Fibroblast of skin of left quadriceps (primary cell): ENCODE data around the gene MAPK10.
A peak's percentile ranks its signal among the peaks of the same experiment; 100 is the strongest.

Experiments
- DNase-seq, 2 experiments: peaks; one replicate each; pipeline ENCODE4 v3.0.0-alpha.2; 2013; ENCODE audit warnings: low read depth in 2 of 2

The MAPK10 gene

DNA sequence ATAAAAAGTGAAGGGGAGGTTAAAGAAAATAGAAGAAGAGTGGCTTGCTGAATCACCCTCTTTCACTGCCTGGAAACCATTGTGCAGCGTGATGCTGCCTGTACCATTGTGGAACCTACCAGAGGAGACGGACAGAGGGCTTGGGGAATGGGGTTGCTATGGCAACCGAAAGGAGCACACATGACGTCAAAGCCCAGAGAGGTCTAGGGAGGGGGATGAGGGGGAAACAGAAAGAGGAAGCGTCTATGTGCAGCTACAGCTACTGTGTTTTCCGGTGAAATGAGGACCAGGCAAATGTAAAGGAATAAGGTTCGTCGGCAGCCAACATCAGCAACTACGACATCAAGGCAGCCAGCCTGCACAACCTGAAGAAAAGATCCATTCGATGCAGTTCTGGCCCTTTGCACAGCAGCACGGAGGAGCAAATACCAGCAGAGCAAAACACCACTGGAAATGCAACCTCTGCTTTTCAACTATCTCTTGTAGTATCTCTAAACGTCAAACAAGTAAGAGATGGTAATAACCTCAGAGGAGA is at the start of gene MAPK10:
Gene MAPK10, minus strand, starts transcription at position 110 of the 535 bp plus-strand sequence.
- peak; percentile 69 to 74 for DNase-seq

DNA sequence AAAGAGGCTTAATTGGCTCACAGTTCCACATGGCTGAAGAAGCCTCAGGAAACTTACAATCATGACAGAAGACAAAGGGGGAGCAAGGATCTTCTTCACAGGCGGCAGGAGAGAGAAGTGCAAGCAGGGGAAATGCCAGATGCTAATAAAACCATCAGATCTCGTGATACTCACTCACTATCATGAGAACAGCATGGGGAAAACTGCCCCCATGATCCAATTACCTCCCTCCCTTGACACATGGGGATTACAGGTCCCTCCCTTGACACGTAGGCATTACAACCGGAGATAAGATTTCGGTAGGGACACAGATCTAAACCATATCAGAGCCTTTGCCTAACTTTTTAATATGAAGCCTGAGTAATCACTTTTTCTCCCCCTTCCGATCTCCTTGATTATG is 43.7 kb upstream of the MAPK10 start:
- DNase-seq = no peak

DNA sequence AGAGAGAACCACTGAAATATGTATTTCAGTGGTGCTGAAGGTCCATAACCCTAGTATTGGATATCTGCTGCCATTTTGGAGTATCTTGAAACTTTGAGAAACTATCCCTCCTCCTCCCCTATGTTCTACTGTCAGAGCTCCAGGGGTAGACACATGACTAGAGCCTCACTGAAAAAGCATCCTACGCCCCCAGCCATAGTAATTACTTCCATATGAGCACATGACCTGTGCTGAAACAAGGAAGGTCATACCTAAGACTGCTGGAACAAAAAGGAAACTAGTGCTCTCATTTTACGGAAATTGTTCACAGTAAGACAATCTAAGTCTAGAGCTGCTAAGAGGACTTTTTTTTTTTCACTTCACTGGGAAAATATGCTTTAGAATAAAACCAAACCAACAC is 42.0 kb upstream of the MAPK10 start:
- DNase-seq = peak in 1 of 2 experiments; percentile 7

DNA sequence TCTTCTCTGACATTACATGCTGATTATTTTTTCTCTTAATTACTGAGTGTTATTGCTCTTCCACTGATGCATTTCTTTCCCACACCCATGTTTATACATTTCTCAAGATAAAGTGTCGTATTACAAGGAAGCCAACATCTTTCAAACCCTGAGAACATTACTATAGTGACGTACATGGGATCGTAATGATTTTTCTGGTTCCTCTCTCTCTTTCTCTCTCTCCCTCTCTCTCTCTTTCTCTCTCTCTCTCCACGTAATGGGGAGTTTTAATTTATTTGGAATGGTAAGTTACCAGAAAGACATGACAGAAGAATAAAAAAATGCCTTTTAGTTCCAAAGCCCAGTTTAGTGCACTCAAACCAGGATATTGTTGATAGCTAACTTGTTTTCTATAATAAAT is 40.4 kb upstream of the MAPK10 start:
- no peak for DNase-seq

DNA sequence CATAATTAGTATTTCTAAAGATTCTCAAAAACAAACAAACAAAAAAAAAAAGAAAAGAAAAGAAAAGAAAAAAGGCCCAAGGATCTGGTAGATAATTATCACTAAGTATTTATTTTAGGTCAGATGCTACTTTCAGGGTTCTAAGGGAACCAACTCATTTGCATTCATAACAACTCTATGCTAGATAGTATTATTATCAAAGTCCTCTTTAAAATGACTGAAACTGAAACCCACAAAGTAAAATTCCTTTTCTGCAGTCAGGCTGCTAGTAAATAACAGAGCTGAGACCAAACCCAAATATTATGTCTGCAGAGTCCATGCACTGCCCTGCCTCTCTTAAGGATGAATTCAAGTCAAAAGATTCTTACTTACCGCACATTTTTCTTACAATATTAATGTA is 38.3 kb upstream of the MAPK10 start:
- DNase-seq = no peak

DNA sequence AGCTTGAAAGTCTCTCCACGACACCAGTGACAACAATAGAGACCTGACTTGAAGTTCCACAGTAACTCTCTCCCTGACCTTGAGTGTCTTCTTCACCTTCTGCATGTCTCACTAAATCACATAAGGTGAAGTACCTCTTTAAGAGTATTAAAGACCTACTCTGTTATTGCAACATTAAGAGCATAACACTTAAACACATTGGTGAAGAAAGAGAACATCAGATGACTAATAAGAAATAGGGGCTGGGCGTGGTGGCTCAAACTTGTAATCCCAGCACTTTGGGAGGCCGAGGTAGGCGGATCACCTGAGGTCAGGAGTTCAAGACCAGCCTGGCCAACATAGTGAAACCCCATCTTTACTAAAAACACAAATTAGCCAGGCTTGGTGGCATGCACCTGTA is 33.9 kb upstream of the MAPK10 start:
- no peak for DNase-seq

DNA sequence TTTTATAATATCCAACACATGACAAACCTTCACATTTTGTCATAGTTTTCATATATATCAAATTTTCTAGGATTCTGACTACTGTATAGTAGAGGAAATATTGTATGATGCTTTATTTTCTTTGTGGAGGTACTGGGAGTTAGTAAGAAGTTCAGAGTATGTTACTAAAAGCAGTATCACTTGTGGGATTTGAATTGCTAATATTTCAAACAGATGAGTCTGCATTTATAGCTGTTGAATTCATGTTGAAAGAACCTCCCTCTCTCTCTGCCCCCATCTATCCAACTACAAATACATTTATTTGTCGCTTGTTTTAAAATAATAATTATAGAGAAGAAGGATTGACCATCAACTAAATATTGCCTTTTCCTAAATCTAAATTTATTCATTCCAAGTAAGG is 29.8 kb upstream of the MAPK10 start:
- no peak for DNase-seq

DNA sequence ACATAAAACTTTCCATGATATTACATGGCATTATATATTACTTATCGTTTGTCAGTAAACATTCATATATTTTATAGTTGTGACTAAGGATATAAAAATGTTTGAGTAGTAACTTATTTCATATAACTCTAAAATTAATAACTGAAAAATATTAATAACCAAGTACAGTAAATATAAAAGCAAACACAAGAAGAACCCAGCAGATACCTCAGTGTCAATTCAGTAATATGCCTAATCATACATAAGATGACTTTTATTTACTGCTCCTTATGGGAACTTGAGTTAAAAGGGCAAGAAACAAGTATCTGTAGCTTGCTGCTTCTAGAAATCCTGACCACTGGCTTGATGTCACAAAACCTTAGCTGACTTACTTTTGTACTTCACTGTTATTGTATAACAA is 28.4 kb upstream of the MAPK10 start:
- no peak for DNase-seq

DNA sequence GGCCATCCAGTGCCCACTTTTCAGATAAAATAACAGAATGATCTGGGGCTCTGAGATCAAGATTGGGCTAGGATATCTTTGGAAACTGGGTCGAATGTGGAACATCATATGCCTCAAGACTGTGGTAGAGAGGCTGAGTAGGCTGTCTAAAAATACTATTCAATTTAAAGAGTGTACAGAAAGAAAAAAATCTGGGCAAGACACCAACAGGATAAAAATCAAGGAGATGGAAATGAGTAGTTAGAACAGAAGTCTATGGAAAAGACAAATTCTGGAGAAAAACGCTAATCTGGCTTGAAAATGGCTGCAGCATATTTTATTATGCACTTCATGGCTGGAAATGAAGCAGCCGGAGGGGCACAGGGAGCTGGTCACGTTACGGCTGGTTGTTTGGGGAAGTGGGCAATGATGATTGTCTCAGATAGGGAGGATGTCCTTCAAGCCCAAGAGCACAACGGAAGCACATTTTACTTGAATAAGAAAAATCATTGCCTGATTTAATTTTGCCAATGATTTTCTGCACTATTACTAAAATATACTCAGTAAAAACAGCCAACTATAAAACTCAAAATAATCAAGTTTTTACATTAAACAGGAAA is 27.1 kb upstream of the MAPK10 start:
- no peak for DNase-seq

DNA sequence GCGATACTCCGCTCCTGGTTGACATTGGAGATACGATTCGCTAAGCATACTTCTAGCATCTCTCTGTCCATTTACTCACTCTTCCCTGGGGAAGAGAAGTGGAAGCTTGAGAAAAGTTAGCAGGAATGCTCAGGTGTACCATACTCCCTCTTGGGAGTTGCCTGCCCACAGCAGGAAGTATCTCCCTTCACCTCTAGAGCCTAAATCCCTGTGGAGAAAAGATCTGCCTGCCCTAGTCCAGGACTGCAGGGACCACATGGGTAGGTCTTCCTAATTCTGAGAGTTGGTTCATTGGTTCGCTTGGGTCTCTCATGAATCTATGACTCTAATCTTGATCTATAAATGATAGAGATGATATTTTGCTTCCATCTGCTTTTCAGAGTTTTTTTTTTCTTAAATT is 26.3 kb upstream of the MAPK10 start:
- no peak for DNase-seq

DNA sequence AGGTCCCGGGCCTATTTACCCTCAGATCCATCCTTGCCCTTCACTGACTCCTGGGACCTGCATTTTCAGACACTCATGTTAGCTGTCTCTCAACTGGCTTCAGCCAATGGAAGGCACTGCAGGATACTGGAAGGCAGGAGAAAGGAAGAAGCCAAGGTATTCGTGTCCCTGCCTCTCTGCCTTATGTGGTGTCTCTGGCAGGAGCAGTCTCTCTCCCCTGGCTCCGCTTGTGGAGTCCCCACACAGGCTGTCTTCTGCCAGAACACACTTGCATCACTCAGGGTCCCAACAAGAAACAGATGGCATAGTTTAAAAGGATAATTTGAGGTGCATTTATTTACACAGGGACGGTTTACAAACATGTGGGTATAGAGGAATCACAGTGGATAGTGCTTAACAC is 21.6 kb upstream of the MAPK10 start:
- no peak for DNase-seq

DNA sequence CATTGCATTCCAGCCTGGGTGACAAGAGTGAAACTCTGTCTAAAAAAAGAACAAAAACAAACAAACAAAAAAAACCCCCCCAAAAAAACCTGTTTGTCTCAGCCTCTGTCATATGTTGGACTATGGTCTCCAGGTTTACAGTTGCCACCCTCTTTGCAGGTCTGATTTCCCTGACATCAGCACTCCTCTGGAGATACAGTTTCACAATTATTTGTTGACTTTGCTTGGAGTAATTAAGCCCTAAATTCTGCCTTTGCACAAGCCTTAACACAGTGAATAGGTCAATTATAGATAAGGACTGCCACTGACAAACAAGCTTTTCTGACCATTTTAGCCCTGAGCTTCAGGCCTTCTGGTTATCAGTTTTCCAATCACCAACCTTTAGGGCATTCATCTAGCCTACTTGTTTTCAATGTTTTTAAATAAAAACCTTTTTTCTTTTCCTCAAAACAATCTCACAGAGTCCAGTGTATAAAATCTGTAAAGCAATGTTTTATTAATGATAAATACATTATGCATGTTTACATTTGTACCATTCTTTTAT is 20.4 kb upstream of the MAPK10 start:
- no peak for DNase-seq

DNA sequence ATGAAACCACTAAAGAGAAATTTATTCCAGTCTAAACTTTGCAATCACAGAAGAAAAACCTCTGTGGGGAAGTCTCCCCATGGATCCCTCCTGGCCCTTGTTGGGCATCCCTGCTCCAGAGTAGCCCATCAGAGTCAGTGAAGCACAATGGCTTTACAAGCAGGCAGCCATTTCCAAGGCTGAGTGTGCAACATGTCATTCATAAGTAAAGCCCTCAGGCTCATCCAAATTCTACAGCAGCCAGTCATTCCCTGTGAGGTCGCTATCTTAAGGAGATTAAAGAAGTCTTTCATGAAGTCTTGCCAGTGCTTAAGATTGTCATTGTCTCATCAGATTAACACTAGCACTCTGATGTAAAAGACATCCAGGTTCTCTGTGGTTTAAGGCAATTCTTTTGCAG is 17.0 kb upstream of the MAPK10 start:
- no peak for DNase-seq

DNA sequence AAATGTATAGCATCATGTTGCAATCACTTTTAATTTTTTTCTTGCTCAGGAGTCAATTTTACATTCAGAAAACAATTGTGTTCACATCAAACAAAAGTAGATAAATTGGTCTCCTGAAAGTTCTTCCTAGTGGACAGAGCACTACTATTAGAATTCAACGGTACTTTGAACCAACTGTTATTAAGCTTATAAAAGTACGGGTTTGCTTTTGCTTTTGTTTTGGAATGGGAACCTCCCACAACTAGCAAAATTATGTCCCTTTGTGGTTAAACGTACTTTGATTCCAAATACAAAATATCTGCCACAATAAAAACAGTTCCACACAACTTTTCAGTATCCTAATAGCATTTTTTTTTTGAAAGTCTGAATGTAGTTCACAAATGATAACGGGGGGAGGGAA is 8.6 kb upstream of the MAPK10 start:
- no peak for DNase-seq

DNA sequence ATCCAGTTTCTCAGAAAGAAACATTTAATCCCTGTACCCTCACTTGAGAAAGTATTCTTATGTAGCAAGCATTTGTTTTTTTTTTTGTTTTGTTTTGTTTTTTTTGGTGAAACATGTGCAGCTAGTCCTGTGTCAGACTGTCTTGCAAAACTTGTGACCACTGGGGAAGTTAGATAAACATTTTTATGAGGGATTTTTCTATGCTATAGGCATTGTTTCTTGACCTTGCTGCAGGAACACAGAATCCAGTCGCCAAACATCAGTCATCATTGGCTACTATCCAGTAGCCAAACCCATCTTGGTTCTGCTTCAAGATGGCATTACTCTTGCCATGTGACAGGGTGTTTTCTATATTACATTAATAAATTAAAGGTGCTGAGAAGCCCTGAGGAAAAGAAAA is 7.7 kb upstream of the MAPK10 start:
- DNase-seq = no peak

DNA sequence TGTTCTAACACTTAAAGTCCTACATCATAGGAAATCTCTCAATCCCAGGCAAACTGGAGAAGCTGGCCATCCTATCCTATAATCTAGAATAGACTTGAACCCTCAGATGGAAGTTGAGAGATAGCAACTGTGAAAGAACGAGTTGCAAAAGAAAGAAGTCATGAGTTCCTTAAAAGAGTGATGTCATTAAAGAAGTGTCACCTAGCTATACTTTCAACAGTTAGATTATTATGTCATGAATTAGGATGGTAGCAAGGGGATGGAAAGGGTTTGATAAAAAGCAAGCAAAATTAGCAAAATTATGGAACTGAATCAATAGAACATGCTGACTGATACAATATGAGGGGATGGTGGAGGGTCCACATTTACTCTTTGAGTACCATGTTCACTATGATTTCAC is 7.1 kb upstream of the MAPK10 start:
- DNase-seq = no peak

DNA sequence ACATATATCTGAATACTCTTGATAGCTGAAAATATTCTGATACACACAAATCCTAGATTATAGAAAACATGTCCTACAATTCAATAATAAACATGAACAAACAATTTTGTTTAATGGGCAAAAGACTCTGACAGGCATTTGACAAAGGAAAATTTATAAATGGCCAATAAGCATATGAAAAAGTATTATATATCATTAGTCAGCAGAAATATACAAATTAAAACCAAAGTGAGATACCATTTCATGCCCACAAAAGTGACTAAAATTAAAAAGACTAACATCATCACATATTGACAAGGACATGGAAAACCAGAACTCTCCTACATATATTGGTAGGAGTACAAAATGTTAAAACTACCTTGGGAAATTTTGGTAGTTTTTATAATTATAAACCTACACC is 2.7 kb upstream of the MAPK10 start:
- no peak for DNase-seq

DNA sequence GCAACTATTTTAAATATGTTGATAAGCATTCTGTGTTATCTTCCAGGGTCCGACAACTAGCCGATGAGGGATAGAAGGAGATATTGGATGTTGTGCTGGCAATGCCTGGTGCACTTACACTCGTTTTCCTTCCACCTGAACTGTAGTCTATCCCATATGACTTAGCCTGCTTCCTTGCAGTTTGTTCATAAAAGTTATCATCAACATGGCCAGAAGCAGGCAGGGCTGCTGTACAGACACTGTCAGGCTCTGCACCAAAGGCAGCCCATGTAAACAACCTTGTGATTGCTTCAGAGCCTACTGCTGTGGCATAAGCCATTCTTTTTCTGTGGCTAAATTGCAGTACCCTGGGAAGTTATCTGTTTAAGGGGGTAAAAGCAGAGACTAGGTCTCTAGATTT is 1.6 kb downstream of the MAPK10 start:
- no peak for DNase-seq

DNA sequence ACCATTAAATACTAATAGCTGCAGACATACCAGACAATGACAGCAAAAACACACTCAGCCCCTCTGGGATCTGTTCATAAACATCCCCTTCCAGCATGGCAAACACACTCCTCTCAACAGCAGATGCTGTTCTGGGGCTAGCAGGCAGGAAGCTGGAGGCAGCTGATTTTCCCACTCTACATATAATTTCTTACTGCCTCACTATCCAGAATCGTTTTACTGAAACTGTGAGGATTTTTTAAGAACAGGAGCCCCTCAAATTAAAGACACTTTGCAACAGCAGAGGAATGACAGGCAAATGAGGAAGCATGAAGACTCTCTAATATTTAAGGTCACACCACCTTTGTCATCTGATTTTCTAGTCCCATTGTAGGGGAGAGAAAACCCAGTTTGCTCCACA is 2.2 kb downstream of the MAPK10 start:
- DNase-seq = no peak

DNA sequence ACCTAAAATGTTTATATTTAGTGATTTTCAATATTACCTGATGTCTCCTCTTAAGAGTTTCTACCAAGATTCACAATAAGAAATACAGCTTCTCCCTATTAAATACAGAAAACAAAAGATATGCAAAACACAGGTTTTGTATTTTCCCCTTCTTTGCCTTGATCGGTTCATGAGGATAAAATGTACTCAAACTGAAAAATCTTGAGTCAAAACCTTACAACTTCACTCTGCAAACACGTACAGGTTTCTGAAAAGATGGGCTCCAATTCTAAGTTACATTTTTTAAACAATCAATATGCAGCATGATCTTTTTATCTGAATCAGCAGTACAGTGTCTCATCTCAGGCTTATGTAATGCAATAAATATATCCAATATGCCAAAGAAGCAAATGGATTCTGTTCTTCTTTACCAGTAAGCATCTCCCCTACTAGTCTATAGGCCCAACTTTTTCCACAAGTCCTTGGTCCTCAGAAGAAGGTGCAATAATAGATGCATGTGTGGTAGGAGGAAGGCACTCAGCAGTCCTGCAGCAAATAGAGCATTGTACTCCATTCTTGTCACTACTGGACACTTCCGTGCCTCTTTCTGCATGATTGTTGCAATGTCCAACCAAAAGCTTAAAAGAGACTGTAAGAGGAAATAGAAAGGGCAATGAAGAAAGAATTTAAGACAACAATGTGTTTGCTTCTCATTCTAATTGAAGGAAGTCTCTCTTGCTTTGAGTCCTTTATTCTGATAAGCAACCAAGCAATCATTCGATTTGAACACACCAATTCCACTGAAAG is 3.2 kb downstream of the MAPK10 start:
- no peak for DNase-seq

DNA sequence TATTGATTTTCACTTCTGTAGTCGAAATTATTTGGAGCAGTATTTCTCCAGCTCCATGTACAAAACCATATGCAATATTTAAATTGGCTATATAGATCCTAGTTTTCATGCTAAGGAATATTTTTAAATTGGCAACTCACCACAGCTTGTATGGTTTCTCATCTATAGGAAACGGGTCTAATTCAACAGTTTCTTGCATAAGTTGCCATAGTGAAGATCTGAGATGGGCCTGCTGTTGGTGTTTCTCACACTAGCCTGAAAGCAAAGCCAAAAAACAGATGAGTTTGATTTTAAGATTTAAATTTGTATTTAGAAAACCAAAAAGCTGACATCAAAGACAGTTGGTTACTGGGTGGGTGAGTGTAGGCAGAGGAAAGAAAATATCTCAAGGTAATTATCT is 5.5 kb downstream of the MAPK10 start:
- DNase-seq = no peak

DNA sequence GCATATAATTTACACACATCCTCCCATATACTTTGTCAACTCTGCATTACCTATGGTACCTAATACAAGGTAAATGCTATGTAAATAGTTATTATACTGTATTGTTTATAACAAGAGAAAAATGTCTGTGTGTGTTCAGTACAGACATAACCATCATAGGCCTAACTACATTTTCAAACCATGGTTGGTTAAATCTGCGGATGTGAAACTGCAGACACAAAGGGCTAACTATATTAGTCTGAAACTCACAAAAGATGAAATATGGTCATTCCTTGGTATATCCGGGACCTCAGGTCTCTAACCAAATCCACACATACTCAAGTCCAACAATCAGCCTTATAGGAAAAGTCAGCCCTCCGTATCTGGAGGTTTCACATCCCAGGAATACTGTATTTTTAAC is 13.5 kb downstream of the MAPK10 start:
- DNase-seq = no peak

DNA sequence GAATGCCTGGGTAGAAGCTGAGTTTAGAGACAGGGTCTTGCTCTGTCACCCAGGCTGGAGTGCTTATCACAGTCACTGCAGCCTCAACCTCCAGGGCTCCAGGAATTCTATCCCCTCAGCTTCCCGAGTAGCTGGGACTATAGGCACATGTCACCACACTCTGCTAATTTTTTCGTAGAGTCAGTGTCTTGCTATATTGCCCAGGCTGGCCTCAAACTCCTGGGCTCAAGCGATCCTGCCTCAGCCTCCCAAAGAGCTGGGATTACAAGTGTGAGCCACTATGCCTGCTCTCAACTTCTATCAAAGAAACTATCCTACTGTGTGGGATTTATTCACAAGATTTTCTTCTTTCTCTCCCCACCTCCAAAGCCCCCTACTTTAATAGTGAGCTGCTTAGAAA is 15.7 kb downstream of the MAPK10 start:
- DNase-seq = no peak
